Fibroblast of gingiva (primary cell): ENCODE measurements around the gene KRTAP10-10.
"Not testable (repeated sequence)": the region's sequence is repeated elsewhere in the genome, so short reads cannot be mapped to it uniquely, and the experiment has no call there.

Experiments used
- DNase-seq: peaks from one replicate; pipeline ENCODE4 v3.0.0-alpha.2; 2011; ENCODE audit warnings: low read depth

KRTAP10-10 gene

GRCh38 chr21:44637018-44637850, at the start of gene KRTAP10-10:
TSS of gene KRTAP10-10 (plus strand) at chr21:44637356. CDS start at chr21:44637418, 62 bp downstream.
- DNase-seq, result no peak

DNA sequence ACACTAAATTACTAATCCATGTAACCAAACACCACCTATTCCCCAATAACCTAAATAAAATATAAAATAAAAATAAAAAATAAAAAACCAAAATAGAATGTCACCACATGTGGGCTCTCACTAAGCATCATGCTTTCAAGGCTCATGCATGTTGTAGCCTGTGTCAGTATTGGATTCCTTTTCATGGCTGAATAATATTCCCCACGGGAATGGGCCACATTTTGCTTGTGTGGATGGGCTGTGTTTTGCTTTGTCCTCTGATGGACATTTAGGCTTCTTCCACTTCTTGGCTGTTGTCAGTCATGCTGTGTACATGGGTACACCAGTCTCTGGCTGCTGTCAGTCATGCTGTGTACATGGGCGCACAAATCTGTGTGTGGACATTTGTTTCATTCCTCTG, 48.1 kb upstream of the KRTAP10-10 start:
- DNase-seq, result no peak

DNA sequence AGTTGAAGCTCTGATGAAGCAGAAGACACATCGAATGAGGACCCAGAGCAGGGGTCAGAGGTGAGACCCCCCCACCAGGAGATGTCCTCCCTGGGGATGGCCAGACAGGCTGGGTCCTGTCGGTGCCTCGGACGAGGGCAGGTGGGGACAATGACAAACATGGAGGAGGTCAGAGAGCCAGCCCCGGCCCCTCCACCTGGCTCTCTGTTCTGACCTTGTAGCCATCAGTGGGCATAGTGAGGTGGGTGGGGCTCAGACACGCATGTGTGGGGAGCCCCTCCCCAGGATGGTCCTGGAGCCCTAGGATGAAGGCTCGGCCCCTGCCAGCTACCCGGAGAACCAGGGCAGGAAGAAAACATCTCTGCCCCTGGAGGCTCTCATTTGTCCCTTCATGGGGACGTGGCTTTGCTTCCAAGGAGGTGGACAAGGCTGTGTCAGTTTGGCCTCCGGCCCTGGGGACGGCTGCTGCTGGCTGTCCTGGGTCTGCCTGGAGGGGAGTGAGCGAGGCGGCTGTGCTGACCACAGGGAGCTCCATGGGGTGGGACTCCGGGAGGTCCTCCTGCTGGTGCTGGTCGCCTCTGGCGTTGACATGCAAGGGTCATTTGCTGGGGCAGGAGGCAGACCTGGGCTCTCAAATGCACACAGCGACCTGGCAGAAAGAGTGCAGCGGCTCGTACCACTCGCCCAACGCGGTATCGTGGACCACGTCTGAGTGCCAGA, 47.4 kb upstream of the KRTAP10-10 start:
- no peak for DNase-seq

DNA sequence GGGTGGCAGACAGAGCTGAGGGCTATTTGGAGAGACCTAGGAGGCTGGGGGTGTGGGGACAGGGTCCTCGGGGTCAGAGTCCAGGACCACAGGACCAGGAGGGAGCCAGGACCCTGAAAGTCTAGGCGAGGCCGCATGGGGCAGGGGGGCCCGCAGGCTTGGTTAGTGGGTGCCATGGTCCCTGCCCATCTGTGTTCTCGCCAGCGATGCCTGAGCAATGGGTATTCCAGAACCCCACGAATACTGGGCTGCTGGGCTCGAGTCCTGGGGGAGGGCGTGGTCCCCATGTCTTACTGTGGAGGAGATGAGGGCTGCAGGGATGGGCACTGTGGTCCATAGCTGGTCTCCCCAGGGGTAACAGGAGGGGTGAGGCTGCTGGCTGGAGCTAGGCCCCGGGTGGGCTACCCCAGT, 46.8 kb upstream of the KRTAP10-10 start:
- DNase-seq, result no peak

- not testable (repeated sequence) for DNase-seq
Observed at GRCh38 chr21:44590897-44591800, 46.0 kb upstream of the KRTAP10-10 start.

DNA sequence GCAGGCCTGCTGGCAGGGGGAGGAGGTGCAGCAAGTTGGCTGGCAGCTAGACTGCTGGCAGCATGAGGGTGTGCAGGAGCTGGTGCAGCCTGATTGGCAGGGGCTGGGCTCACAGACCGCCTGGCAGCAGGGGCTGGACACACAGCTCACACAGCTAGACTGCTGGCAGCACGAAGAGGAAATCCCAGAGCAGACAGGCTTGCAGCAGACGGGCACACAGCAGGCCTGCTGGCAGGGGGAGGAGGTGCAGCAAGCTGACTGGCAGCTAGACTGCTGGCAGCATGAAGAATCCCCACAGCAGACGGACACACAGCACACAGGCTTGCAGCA, 45.4 kb upstream of the KRTAP10-10 start:
- DNase-seq, result not testable (repeated sequence)

- DNase-seq, result no peak
Observed at GRCh38 chr21:44592446-44593311, 44.5 kb upstream of the KRTAP10-10 start, which contains the start of gene KRTAP10-6. TSS of gene KRTAP10-6 (minus strand) at chr21:44592505. CDS start at chr21:44592484, 21 bp downstream.

DNA sequence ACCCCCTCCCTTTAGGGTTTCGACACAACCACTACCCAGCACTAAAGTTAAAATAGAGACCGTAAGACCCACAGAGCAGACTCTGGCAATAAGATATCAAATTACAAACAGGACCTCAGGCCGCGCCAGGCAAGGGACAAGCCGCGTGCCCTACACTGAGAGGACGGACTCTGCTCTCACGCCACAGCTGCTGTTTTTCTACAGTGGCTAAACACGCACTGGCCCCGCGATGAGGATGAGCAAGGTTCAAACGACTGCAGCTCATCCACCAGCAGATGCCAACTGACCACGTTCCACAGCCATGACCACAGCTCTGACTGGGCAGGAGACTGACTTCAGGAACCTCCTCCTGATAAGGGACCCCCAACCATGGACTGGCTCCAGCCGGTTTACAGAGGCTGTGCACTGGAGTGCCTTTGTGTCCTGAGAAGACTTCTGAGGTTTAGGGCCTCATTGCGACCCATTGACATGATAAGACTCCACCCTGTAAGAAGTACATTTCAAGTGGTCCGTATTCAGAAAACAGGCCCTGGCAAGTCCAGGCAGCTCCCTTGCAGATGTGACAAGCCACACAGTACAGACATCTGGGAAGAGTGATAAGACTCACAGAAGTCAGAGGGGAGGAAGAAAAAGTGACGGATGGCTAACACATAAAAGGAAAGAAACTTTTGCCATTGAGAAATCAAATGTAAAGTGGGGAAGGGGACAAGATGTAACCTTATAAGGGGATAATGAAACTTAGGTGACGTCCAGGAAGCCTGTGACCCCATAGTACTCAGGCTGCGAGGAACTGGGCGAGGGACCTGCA, 43.4 kb upstream of the KRTAP10-10 start:
- DNase-seq, result no peak

GRCh38 chr21:44594406-44594916, 42.7 kb upstream of the KRTAP10-10 start:
- DNase-seq, result no peak

GRCh38 chr21:44595524-44595923, 41.6 kb upstream of the KRTAP10-10 start:
- no peak for DNase-seq

DNA sequence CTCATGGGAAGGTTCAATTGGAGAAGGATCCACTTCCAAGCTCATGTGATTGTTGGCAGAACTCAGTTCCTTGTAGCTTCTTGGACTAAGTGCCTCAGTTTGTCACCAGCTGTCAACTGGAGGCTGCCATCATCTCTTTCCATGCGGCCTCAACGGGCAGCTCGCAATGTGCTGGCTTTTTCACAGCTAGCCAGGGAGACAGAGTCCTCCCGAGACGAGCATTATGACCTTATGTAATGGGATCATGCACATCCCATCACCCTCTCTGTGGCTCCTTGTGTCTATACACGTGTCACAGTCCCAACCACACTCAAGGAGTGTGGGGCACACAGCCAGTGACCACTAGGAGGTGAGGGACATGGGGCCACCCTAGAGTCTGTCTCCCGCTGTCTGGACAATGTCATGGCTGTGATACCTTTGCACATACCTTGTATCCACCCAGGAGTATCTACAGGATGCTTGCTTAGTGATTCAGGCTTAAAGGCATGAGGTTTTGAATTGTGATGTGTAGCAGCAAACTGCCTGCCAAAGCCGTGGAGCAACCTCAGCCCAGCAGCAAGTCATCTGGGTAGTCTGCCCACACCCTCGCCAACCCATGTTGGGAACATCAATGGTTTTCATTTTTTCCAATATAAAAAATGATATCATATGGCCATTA, 41.0 kb upstream of the KRTAP10-10 start:
- no peak for DNase-seq

DNA sequence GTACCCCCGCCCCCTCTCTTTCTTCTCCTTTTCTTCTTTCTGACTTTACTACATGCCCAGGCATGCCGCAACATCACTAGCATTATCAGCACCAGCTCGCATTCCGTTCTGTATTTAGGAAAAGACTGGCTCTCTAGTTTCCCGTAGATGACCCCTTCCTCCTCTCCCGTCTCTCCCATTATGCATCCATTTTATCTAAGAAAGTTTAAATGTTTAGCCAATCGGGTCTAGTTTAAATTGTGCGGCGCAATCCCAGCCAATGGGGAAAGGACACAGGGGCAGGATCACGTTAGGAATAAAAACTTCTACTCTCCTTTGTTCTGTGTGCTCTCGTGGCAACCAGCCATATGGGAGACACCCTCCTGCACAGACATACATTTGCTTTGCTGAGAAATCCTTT, 39.1 kb upstream of the KRTAP10-10 start:
- no peak for DNase-seq

- no peak for DNase-seq
Observed at GRCh38 chr21:44599264-44600029, 37.7 kb upstream of the KRTAP10-10 start.

GRCh38 chr21:44600118-44600978, 36.8 kb upstream of the KRTAP10-10 start, which contains the start of gene KRTAP10-7:
TSS of gene KRTAP10-7 (plus strand) at chr21:44600597. CDS start at chr21:44600622, 25 bp downstream.
- not testable (repeated sequence) for DNase-seq

- DNase-seq, result not testable (repeated sequence)
Observed at GRCh38 chr21:44601091-44601490, 36.1 kb upstream of the KRTAP10-10 start.

DNA sequence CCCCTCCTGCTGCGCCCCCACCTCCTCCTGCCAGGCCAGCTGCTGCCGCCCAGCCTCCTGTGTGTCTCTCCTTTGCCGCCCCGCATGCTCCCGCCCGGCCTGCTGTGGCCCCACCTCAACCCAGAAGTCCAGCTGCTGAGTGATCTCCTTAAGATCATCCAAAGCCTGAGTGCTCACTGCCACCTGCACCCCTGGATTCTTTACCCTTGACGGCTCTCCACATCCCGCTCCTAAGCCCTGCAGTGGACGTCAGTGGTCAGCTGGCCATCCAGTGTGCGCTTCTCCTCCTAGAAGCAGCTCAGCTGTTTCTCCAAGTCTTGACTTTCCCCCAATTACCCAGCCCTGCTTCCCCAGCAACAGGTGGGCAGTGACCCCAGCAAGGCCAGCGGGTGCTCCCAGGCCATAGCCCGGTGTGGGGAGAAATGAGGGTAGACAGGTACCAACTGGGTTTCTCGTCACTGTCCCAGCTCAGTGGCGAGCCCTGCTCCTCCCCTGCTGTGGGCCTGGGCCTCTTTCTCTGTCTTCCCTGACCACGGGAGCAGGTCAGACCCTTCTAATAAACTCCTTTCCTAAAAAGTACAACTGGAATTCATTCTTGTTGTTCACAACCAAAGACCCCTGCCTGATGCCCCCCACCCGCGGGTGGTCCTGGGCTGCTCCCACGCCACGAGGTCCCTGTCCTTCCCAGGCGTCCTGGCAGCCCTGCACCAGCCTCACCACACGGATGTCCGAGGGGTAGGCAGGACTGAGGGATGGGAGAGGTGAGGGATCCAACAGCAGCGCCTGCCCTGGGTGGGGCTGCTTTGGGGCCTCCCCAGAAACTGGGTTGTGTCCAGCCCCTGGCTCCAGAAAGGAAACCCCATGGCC, 35.3 kb upstream of the KRTAP10-10 start:
- DNase-seq, result no peak

- no peak for DNase-seq
Observed at GRCh38 chr21:44602463-44602850, 34.7 kb upstream of the KRTAP10-10 start.
